NCI-H510A treated with DMSO at 0.1 percent for 48 hours (cell line): Measurements from ENCODE around the gene ODAD3.
A peak's percentile ranks its signal among the peaks of the same experiment; 100 is the strongest.
"Not testable (repeated sequence)": the region's sequence is repeated elsewhere in the genome, so short reads cannot be mapped to it uniquely, and the experiment has no call there.

ENCODE experiments used
- DNase-seq: peaks from one replicate; lab custom pipeline; 2025; lab: John Stamatoyannopoulos, UW

Gene ODAD3

DNA sequence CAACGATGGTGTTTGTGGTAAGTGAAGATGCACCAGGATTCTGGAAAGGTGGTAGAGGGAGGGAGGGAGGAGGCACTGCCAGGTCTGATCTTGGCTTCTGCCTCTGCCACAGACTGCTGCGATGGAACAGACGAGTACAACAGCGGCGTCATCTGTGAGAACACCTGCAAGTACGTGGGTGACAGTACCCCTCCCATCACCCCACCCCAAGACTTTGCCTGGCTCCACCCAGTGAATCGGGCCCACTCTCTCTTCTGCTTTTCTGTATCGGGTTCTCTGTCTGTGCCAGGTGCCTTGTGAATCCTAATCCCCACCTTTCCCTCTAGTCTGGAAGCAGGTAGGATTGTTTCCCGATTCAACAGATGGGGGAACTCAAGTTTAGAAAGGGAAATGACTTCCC is 3.0 kb upstream of the ODAD3 start:
- no peak for DNase-seq

DNA sequence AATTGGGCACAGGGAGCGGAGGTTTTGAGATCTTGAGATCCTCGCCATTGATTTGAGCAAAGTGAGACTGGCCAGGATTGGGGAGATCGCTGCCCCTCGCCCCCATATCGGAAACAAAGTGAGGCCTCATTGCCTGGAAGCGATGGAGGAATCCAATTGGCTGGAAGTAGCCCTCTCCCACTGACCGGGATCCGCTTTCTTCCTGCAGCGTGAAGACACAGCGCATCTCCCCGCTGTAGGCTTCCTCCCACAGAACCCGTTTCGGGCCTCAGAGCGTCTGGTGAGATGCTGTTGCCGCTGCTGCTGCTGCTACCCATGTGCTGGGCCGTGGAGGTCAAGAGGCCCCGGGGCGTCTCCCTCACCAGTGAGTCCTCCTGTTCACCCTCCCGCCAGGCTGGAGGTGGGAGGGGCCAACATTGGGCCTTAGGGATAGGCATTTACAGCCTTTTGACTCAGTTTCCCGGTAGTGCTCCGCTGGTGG is 952 bp upstream of the ODAD3 start:
- no peak for DNase-seq

DNA sequence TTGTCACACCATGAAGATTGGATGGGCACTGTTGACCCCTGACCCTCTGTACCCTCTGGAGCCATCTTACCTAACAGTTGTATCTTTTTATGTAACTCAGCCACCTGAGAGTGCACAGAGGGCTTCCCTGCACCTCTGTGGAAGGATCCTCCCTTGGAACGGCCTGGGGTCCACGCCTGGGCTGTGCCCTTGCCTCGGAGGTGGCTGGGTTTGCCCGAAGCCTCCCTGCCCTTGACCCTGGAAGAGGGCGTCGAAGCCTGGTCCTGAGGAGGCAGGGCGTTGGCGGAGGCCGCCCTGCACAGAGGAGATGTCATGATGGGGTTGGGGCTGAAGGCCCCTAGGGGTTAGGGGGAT is 241 bp downstream of the ODAD3 start:
- DNase-seq = no peak

DNA sequence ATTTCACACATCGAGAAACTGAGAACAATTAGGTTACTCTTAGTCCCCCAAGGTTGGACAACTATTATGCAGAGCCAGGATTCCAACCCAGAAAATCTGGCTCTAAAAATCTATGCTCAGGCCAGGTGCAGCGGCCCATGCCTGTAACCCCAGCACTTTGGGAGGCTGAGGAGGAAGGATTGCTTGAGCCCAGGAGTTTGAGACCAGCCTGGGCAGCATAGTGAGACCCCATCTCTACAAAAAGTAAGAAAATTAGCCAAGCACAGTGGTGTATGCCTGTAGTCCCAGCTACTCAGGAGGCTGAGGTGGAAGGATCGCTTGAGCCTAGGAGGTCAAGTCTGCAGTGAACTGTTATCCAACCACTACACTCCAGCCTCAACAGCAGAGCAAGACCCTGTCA is 1.4 kb downstream of the ODAD3 start:
- not testable (repeated sequence) for DNase-seq

DNA sequence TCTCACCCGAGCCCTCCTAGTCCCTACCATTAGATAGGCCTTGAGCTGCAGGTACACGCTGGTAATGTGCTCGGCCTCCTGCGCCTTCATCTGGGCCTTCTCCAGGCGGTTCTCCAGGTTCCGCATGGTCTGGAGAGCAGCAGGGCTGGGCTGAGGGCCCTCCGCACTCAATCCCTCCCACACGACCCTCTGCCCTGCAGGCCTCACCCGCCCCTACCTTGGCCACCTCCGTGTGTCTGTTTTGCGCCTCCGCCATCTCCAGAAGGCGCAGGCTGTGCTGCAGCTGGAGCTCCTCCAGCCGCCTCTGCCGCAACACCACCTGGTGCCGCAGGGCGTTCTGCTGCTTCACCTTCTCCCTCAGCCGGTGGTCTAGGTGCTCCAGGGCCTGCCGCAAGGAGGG is 8.3 kb downstream of the ODAD3 start:
- no peak for DNase-seq

DNA sequence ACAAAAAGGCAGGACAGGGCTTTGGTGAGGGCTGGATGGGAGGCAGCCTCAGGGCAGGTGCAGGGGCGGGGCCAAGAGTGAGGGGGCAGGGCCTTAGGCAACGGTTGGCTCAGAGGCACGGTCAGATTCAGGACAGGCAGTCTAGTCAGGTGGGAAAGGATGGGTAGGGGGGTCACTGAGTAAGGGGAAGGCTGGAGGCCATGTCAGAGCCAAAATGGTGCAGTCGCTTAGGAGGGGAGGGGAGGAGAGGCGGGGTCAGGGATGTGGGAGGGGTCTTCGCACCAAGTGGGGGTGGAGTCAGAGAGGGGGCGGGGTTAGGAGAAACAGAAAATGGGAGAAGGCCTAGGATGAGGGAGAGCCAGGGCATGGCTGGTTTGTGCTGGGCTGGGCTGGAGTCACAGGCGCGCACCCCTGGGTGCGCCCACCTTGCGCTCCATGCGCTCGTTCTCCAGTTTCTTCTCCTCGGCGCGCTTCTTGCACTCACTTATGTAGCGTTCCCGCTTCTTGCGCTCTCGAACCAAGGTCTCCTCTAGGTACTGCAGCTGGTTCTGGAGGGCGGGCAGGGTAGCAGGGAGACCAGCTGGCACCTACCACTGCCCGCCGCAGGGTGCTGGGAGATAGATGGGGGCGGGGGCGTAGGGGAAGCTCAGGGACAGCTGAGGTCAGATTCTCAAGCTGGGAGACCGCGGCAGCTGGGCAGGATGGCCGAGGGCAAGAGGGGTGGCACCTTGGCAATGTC is 9.0 kb downstream of the ODAD3 start:
- no peak for DNase-seq

DNA sequence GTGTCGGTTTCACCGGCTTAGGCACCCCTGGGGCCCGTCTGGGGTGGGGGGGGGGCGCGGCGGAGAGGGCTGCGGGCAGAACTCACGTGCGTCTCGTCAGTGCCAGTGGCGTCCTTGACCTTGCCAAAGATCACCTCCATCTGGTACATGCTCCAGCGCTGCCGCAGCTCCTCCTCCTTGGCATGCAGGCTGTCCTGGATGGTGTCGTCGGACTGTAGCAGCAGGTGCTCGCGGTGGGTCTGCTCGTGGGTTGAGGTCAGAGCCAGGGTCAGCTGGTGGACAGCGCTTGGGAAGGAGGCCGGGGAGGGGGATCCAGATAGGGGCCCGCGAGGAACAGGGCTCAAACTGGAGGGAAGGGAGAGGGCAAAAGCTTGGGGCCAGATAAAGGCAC is 11.1 kb downstream of the ODAD3 start:
- DNase-seq = no peak

DNA sequence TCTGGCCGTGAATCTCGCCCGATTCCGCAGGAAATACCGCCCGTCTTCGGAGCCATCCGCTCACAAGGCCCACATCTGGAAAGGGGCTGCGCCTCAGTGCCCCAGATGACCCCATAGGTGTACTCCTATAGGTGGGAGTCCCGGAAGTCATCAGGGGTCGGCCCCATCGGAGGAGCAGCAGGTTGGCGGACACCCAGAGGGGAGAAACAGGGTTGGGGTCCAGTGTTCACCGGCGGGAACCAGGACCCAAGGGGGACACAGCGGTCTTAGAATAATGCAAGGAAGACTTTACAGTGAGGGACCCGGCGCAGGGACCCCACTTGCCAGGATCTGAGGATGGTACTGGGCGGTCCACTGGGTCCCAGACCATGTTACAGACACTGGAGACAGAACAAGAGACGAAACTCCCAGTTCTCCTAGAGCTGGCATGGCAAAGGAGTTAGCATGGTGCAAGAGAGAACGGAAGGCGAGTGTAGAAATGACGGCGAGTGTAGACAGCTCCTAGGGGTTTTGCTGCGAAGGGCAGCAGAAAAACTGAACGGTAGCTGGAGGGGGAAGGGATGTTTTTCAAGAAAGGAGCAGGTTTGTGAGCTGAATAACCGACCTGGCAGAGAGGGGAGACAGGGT is 11.6 kb downstream of the ODAD3 start:
- DNase-seq = no peak

DNA sequence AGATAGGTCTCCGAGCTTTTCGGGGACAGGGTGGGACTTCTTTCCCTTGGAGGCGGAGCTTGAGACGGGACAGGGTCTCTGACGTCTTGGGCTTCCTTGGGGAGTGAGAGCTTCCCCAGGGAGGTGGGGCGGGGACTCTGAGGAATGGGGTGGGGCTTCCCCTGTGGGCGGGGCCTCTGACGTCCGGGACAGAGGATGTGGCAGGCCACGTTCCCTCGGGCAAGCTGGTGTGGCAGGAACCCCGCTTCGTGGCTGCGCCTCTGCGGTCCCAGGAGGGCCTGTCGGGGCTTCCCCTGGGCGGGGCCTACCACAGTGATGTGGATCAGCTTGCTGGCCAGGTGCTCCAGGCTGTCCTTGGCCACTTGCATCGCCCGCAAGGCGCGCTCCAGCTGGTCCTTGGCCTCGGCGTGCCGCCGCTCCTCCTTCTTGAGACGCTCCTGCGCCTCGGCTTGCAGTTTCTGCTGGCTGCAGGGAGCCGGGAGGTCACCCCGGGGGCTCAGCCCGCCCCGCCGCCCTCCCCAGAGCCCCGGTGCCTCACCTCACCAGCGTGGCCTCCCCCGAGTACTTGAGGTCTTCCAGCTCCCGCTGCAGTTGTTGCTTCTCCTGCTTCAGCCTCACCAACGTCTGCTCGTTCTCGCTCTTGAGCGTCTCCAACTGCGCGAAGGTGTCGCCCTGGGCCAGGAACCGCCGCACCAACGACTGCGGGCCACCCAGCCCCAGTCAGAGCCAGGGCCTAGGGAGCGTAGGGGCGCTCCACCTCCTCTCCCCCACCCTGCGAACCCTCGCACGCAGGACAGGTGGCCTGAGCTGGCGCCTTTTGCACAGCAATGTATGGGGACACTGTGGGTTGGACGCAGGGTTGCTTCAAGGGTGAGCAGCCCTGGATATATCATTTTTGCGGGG is 12.5 kb downstream of the ODAD3 start:
- DNase-seq = no peak

DNA sequence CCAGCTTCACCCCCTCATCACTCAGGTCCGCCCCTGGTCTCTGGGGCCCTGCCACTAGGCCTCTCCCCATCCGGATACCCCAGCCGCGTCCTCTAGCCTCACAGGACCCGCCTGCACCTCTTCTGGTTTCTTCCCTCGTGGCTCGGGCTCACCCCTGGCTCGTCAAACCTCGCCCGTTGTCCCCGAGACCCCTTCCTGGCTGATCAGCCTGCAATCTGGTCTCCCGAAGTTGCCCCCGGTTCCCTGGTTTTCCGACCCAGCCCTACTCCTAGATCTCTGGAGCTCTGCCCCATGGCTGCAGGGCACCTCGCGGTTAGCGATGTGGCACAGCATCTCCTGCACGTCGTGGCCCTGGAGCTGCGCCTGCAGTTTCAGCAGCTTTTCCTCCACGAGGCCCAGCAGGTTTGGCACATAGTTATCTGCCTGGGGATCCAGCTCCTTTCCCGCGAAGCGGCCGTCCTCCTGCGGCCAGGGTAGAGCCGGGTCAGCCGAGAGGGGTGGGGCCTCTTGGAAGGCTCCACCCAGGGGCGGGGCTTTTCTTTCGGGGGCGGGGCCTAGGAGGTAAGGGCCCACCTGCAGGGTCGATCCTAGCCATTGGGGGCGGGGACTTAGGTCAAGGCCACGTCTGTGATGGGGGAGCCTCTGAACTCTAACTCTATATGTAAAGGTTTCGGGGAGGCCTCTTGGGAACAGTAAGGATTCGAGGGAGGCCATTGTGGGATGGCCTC is 13.4 kb downstream of the ODAD3 start:
- DNase-seq = no peak

DNA sequence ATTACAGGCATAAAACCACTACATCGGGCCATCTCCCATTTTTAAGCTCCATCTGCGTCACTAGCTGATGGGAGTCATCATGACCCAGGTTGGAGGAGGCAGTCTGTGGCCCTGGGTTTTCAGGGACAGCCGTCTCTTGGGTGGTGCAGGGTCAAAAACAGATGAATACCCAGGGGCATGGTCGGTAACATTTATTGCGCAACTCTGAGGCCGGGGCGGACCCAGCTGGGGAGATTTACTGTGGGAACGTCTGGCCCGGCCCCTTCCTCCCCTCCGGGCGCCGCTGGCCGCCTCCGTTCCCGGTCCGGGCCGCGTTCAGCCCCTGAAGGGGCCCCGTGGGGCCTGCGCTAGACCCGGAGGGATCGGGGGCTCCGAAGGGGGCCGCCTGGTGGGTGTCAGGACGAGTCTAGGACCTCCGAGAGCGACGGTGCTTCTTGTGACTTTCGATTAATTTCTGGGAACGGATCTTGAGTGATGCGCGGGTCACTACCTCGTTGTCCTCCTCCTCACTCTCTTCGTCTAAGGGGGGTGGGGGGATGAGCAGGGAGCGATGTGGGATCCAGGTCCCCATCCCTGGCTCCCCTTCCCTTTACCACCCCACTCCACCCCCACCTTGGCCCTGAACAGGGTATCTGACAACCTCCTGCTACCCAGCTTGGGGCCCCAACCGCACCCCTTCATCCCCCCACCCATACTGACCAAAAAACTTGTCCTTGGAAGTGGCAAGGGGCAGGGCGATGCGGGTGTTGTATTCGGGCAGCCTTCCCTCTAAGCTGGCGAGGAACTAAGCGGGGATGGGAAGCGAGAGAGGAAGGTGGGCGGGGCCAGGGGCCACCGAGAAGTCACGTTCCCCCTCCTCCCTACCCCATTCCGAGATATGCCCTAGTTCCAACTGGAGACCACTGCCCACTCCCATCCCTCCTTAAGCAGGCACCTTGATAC is 14.2 kb downstream of the ODAD3 start:
- DNase-seq = peak; percentile 50

DNA sequence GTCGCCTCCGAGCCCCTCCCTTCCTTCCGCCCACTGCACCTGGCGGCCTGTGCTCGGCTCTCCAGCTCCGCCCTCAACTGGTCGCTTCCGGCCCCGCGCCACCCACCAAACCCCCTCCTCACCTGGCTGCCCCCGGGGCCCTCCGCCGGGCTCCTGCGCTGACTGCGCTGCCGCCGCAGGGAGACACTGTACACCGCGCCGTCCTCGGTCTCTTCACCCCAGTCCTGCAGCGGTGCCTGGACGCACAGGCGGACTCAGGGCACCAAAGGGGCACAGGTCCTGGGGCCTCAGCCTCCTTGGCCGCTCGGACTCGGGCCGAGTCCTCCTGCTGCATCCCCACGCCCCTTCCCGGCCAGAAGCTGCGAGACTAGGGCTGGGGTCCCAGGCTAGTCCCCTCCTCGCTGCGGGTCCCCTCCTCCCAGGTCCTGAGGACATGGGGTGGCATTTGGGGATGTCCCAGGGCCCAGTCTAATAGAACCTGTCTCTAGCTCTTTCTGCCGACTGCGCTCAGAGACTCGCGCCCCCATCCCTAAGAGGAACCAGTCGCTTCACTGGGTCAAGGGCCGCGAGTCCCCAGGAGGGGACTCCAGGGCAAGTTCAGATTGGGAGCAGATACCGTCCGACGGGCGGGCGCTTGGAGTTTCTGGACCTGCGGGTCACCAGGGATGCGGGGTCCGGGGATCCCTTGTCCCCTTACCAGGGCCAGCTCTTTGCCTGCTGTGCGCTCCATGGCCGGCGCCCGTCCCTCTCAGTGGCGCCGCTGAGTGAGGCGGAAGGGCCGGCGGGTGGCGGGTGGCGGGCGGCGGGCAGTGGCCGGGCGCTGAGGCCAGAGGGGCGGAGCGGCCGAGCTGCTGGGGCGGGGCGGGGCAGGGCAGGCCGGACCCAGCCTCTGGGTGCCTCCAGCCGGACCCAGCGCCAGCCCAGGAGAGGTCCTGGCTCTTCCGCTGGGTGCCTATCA is 16.1 kb downstream of the ODAD3 start, which contains the start of gene RGL3:
Gene RGL3 (minus strand): TSS at position 766 of the 958 bp plus-strand sequence. CDS start 36 bp downstream, at position 730.
- peak; percentile 56 for DNase-seq

DNA sequence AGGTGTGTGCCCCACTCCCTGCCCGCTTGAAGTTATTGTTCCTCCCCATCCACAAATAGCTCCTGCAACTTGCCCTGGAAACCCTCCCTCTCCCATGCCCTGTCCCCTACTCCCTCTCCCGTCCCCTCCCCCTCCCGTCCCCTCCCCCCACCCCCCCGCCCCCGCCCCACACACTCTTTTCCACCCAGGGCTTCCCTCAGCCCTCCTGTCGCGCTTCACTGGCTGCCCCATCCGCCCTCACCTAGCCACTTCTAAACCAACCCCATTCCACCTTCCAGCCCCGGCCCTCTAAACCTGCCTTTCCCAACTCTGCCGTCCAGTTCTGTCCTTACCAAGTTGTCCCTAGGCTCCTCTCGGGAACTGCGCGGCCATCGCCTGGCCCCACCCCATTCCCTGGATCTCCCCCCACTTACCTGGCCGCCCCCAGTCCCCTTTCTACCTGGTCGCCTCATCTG is 16.8 kb downstream of the ODAD3 start:
- DNase-seq = peak; percentile 88

DNA sequence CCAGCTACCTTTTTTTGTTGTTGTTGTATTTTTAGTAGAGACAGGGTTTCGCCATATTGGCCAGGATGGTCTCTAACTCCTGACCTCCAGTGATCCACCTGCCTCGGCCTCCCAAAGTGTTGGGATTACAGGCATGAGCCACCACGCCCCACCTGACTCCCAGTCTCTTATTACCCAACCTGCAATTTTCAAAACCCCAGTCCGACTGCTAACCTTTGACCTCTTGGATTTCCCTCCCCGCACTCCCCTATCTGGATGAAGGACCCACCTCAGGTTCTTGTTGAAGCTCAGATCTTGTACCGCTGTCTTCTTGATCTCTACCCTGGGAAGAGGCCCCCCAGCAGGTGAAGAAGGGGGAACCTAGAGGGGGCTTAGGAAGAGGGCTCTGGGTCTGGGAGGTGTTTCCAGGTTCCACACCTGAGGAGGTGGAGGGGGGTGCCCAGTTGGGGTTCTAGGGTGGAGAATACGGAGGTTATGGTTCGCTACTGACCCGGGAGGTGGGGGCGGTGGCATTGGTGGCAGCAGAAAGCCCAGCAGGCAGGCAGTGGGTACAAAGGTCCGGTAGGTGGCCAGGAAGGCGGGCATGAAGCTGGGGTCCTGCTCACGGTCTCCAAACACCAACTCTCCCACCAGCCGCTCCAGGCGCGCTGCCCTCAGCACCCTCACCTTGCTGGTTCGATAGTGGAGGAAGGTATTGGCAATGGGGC is 18.4 kb downstream of the ODAD3 start:
- no peak for DNase-seq

DNA sequence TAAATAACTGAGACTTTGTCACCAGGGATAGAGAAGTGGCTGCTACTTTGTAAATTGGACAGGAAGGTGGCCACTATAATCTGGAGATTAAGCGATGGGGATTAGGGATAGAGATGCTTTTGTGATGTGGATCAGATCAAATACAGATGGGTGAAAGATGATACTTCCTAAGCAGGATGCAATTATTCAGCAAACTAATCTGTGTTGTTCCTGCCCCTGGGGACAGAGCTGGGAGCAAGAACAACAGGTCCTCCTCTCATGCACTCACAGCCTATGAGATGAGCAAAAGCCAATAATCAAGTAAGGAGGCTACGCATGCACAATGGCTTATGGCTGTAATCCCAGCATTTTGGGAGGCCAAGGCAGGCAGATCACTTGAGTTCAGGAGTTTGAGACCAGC is 20.4 kb downstream of the ODAD3 start:
- no peak for DNase-seq

DNA sequence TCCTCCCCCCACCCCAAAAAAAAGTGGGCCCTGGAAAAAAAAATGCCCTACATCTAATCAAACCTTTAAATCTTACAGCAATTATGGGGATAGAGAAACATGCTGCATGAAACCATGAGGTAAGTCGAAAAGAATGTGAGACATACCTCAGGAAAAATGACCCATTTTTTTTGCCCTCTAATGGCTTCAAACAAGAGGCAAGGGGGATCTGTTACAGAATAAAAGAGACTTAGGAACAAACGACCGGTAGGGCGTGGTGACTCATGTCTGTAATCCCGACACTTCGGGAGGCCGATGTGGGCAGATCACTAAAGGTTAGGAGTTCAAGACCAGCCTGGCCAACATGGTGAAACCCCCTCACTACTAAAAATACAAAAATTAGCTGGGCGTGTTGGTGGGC is 24.2 kb downstream of the ODAD3 start:
- no peak for DNase-seq

DNA sequence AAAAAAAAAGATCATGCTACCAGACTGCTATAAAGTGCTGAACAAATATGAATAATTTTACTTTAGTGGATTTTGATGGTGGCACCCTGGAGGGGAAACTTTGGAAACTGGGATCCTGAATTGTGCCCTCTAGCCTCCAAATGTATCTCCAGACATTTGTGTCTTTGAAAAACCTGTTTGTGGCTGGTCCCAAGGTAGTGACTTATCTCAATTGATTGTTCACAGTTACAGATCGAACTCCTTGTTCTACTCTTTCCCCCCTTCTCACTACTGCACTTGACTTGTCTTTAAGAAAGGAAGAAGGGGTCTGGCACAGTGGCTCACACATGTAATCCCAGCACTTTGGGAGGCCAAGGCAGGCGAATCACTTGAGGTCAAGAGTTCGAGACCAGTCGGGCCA is 26.3 kb downstream of the ODAD3 start:
- no peak for DNase-seq

DNA sequence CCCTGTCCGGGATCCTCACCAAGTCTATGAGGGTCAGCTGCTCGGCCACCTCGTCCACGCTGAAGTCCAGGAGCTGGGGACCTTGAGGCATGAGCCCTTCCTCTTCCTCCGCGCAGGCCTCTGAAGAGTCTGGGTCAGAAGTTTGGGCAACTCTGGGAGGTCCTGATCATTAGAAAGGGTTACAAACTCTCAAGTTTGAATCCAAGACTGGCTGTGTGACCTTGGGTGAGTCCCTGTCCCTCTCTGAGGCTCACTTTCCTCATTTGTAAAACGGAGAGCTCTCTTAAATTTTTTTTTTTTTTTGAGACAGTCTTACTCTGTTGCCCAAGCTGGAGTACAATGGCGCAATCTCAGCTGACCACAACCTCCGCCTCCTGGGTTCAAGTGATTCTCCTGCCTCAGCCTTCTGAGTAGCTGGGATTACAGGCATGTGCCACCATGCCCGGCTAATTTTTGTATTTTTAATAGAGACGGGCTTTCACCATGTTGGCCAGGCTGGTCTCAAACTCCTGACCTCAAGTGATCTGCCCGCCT is 28.2 kb downstream of the ODAD3 start:
- DNase-seq = not testable (repeated sequence)
